Measurements from ENCODE around the gene TECPR2. TPM values are rescaled to one million over a fixed set of nuclear protein-coding genes. Genes with fewer than 3 reads are reported as not detected.
A peak's percentile ranks its signal among the peaks of the same experiment; 100 is the strongest.
"Not testable (repeated sequence)": the region's sequence is repeated elsewhere in the genome, so short reads cannot be mapped to it uniquely, and the experiment has no call there.

TECPR2 gene
- total RNA-seq, 4 donors from 2014 or later: 28.7 to 54.8 (median 36.6) TPM

DNA sequence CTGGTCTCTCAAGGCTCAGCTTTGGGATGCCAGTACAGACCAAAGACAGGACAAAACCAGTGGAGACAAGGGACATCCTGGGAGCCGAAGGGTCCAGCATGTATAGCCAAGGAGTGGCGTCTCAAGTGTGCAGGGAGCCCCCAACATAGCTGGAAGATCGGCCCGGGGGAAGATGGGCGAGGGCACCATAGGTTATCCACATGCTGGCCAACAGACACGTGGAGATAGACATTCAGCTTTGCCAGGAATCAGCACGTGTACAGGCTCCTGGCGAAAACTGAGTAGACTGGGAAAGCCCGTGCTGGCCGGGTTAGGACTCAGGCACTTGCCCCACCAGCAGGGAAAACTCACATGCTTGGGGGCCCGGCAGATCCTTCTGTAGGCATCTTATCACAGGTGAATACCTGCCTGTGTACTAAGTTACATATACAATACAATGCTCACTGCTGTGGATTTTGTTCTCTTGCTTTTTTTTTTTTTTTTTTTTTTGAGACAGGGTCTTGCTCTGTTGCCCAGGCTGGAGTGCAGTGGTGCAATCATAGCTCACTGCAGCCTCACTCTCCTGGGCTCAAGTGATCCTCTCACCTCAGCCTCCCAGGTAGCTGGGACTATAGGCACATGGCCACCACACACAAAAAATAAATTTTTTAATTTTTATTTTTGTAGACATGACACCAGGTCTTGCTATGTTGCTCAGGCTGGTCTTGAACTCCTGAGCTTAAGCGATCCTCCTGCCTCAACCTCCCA lies 152.4 kb downstream of the TECPR2 start:
- Histone ChIP-seq H3K4me3 (no peak overlapping the region), H3K4me1 (peaks cover 16 to 21% (median 21%) of the 10 kb centered on the region in 4 donors), H3K27ac (replicated peaks in 1 of 4) (no peak overlapping the region), H3K9me3 (no peaks in the 10 kb centered on the region), H3K36me3 (no peaks in the 10 kb centered on the region), H3K27me3 (no peaks in the 10 kb centered on the region)
- DNase-seq (ENCODE audit: extremely low spot score): no peak
- TF ChIP-seq POLR2AphosphoS5 (IDR thresholded peaks at IDR 0.05): no peak
- no peak for TF ChIP-seq POLR2A (IDR thresholded peaks at IDR 0.05; ENCODE audit: low read depth)
- TF ChIP-seq, protein P1, sequence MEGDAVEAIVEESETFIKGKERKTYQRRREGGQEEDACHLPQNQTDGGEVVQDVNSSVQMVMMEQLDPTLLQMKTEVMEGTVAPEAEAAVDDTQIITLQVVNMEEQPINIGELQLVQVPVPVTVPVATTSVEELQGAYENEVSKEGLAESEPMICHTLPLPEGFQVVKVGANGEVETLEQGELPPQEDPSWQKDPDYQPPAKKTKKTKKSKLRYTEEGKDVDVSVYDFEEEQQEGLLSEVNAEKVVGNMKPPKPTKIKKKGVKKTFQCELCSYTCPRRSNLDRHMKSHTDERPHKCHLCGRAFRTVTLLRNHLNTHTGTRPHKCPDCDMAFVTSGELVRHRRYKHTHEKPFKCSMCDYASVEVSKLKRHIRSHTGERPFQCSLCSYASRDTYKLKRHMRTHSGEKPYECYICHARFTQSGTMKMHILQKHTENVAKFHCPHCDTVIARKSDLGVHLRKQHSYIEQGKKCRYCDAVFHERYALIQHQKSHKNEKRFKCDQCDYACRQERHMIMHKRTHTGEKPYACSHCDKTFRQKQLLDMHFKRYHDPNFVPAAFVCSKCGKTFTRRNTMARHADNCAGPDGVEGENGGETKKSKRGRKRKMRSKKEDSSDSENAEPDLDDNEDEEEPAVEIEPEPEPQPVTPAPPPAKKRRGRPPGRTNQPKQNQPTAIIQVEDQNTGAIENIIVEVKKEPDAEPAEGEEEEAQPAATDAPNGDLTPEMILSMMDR (IDR thresholded peaks at IDR 0.05): no peak
- no peak for TF ChIP-seq EP300 (IDR thresholded peaks at IDR 0.05)
- intact Hi-C loops (cut with DNase I): no loop called here
- WGBS: 74% methylated on average over 12 of the region's 12 CpGs

DNA sequence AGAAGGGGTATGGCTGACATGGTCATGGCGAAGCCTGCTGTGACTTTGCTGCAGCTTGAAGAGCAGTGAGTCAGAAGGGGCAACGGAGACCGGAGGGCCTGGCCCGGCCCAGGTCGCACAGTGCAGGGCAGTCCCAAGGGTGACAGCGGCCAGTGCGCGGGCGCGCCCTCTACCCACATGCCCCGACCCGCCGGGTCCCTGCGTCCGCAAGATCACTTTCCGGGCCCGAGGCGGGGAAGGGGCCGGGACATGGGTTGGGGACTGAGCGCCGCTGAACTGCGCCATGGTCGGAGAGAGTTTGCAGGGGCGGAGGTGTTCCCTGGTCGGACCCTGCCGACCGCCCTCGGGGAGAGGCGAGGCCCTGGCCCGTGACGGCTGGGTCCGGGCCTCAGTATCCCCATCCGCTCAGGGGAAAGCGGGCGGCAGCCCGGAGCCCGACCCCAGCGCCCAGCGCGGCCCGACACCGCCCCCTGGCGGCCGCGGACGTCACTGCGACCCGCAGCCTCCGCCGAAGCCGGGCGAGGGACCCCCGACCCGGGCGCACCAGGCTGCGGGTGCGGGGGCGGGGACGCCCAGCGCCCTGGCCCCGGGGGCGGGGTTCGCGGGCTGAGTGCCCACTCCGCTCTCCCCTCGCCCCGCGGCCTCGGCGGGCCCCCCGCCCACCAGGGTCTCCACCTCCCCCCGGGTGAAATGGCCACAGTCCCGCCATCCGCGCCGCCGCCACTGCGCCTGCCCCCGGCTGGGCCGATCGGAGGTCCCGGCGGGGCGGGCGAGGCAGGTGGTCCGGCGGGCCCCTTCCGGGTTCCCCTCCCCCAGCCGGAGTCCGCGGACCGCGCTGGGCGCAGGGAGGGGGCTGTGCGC lies 154.0 kb downstream of the TECPR2 start:
- DNase-seq (ENCODE audit: extremely low spot score): no peak
- 4% methylated on average over 10 of the region's 95 CpGs for WGBS
- no peaks in the 10 kb centered on the region for H3K9me3 ChIP-seq
- intact Hi-C loops (cut with DNase I): loop anchor here (1.0 kb wide), 1 partner anchor 77 kb away; no protein-coding TSS in a partner anchor
- H3K36me3 ChIP-seq: no peaks in the 10 kb centered on the region
- H3K27me3 ChIP-seq: no peaks in the 10 kb centered on the region
- peak overlapping the region; percentile 67 to 87 (median 74) for H3K27ac ChIP-seq (replicated peaks in 1 of 4)
- TF ChIP-seq, protein P1 (IDR thresholded peaks at IDR 0.05): peak; percentile 96 to 99 (median 99)
- no peak for TF ChIP-seq POLR2A (IDR thresholded peaks at IDR 0.05; ENCODE audit: low read depth)
- TF ChIP-seq EP300 (IDR thresholded peaks at IDR 0.05): no peak
- H3K4me1 ChIP-seq: peaks cover 6 to 14% (median 13%) of the 10 kb centered on the region in 4 donors
- H3K4me3 ChIP-seq: peak overlapping the region; percentile 75 to 95 (median 94)

- WGBS: 24% methylated on average over 22 of the region's 37 CpGs
- Histone ChIP-seq H3K4me1 (peaks cover 6 to 14% (median 13%) of the 10 kb centered on the region in 4 donors), H3K27ac (replicated peaks in 1 of 4) (peak overlapping the region; percentile 67 to 87 (median 74)), H3K4me3 (peak overlapping the region; percentile 75 to 95 (median 94)), H3K27me3 (no peaks in the 10 kb centered on the region), H3K36me3 (no peaks in the 10 kb centered on the region), H3K9me3 (no peaks in the 10 kb centered on the region)
- TF ChIP-seq, protein P1 (IDR thresholded peaks at IDR 0.05): no peak
- TF ChIP-seq POLR2AphosphoS5 (IDR thresholded peaks at IDR 0.05) (no peak), EP300 (IDR thresholded peaks at IDR 0.05) (no peak), POLR2A (IDR thresholded peaks at IDR 0.05; ENCODE audit: low read depth) (no peak)
- DNase-seq (ENCODE audit: extremely low spot score): no peak
- intact Hi-C loops (cut with DNase I): no loop called here
Measured at GRCh38 chr14:102517392-102518062, 154.8 kb downstream of the TECPR2 start.

DNA sequence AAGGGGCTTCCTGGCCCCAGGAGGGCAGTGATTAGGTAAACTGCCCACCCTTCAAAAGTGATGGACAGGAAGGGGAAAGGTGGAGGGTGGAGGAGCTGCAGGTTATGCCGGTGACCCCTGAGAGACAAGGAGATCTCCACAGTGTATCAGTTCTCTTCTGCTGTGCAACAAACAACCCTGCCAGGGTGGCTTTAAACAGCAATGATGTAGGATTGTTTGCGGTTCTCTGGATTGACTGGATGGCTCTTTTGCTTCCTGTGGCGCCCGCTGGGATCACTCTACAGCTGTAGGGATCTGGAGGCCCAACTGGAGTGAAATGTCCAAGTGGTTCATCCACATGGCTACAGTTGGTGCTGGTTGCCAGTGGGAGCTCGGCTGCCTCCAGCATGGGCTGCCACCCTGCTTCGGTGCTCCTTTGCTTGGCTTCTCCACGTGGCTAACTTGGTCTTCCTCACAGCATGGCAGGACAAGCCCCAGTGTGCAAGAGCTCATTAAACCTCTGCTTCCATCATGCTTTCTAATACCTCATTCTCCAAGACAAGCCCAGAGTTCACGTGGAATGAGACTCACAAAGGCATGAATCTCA lies 155.4 kb downstream of the TECPR2 start:
- no peaks in the 10 kb centered on the region for H3K36me3 ChIP-seq
- H3K27ac ChIP-seq (replicated peaks in 1 of 4): no peak overlapping the region
- intact Hi-C loops (cut with DNase I): no loop called here

GRCh38 chr14:102519709-102520108 lies 157.0 kb downstream of the TECPR2 start:
- H3K4me1 ChIP-seq: peaks cover 15 to 27% (median 24%) of the 10 kb centered on the region in 4 donors
- not testable (repeated sequence) for H3K4me3 ChIP-seq; H3K9me3 ChIP-seq; H3K27ac ChIP-seq (replicated peaks in 1 of 4); DNase-seq (ENCODE audit: extremely low spot score); H3K36me3 ChIP-seq; H3K27me3 ChIP-seq
- 80% methylated on average over 5 of the region's 5 CpGs for WGBS
- intact Hi-C loops (cut with DNase I): loop anchor here (5.0 to 10.0 kb wide), 3 partner anchors 175 to 398 kb away; no protein-coding TSS in a partner anchor

More for the DNA sequence above, 155.4 kb downstream of the TECPR2 start:
- no peak for TF ChIP-seq POLR2A (IDR thresholded peaks at IDR 0.05; ENCODE audit: low read depth)
- TF ChIP-seq EP300 (IDR thresholded peaks at IDR 0.05): no peak
- TF ChIP-seq POLR2AphosphoS5 (IDR thresholded peaks at IDR 0.05): no peak
- TF ChIP-seq, protein P1 (IDR thresholded peaks at IDR 0.05): no peak
- 89% methylated on average over 7 of the region's 8 CpGs for WGBS
- Histone ChIP-seq H3K4me1 (peaks cover 6 to 14% (median 13%) of the 10 kb centered on the region in 4 donors), H3K9me3 (no peaks in the 10 kb centered on the region), H3K4me3 (no peak overlapping the region), H3K27me3 (no peaks in the 10 kb centered on the region)
- no peak for DNase-seq (ENCODE audit: extremely low spot score)
